GM21737 (cell line): ENCODE data around the gene LRRN4CL.
"Not testable (repeated sequence)": the region's sequence is repeated elsewhere in the genome, so short reads cannot be mapped to it uniquely, and the experiment has no call there.

Experiments
- ATAC-seq: cut with Tn5 transposase; IDR thresholded peaks from one replicate; pipeline ENCODE4 v1.9.1; 2021; ENCODE audit warnings: mild to moderate bottlenecking, moderate library complexity; ENCODE audit not compliant: unreplicated experiment

Gene LRRN4CL

DNA sequence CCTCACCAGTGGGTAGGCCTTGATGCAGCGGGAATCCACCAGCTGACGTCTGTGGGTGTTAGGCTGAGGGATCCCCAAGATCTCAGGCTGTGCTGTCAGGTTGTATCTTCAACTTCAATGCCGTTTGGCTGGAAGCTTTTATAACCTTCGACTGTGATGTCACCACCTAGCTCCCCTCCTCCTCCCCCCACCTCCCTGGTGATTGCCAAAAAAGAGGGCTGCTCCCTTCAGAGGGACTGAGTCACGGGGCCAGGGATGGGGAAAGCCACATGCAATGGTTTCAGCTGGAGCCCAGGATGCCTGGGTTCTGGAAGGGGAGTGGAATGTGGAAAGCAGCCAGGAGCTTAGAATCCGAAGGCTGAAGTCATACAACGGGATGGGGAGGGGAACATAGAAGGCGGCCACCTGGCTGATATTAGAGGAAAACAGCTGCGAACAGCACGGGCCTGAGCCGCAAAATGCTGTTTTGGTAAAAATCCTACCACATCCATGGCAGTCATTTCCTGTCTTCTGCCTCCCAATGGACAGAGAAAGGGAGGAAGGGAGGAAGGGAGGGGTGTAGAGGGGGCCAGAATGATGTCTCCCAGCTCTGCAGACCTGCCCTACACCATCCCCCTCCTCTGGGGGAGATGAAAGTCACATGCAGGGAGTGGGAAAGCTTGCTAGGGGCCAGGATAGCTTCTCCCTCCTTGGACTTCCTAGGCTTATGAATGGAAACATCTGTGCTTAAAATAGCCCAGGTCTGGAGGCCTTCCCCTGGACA, at the start of gene LRRN4CL:
Gene LRRN4CL, minus strand, starts transcription at position 110 of the 763 bp plus-strand sequence. CDS start 1,022 bp downstream, outside the sequence.
- ATAC-seq, result no peak

DNA sequence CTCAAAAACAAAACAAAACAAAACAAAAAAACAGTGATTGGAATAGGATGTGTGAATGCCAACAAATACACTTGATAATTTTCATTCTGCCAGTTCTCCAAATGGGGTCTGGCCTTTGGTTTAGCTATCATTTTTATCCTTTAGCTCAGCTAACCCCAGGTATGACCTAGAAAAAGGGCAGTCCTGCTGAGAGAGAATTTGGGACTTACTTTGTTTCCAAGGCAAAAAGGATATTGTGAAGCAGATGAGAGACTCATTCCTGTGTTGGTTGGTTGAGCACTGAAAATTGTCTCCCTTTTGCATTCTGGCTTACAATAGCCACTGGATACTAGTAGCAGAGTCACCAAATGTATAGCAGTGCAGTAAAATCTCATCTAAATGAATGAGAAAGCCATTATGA, 47.9 kb upstream of the LRRN4CL start:
- ATAC-seq, result no peak

DNA sequence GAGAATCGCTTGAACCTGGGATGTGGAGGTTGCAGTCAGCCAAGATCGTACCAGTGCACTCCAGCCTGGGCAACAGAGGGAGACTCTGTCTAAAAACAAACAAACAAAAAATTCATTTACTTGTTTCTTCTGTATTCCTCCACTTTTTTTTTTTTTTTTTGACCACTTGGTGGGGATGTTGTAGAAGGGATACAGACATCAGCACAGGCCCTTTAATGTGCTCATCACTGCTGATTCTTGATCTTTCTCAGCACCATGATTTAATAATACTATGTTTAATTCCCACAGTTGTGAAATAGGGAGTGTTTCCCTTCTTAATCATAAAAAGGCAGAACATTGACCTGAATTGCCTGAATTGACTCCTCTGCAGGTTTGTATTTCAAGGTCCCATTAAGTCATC, 43.5 kb upstream of the LRRN4CL start:
- no peak for ATAC-seq

DNA sequence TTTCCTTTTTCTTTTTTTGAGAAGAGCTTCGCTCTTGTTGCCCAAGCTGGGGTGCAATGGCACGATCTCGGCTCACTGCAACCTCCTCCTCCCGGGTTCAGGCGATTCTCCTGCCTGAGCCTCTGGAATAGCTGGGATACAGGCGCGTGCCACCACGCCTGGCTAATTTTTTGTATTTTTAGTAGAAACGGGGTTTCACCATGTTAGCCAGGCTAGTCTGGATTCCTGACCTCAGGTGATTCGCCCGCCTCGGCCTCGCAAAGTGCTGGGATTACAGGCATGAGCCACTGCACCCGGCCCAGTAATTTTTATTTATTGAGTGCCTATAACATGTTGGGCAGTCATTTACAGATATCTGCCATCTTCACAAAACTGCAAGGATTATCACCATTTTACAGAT, 40.7 kb upstream of the LRRN4CL start:
- not testable (repeated sequence) for ATAC-seq

DNA sequence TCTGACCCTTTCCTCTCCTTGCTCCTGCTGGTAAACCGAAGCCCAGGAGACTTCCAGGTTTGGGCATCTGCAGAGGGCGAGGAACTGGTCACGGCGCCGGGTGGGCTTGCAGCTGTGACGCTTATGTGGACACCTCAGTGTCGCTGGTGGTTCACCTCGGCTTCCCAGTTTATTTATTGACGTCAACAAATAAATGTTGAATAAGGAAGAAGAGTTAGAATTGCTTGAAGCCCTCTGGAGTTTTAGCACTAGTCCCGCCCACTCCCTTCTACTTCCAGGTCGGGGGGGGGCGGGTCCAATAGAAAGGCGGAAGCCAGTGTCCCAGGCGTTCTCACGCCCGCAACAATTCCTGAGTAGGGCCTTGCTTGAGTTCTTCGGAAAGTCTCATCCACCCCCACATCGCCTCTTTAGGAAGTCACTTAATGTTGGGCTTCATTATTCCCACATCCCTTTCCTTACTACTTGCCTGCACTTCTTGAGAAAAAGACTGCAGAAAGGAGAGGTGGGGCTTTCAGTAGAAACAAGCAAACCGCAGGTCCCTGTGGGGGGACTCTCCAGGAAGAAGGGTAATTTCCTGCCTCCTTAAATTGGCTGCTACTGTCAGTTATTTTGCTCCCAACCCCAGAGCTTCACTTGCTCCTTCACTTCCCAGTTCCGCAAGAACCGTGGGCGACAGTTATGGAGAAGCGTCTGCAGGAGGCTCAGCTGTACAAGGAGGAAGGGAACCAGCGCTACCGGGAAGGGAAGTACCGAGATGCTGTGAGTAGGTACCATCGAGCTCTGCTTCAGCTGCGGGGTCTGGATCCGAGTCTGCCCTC, 39.0 kb upstream of the LRRN4CL start, which contains the start of gene TTC9C:
Gene TTC9C, plus strand, starts transcription at position 316 of the 818 bp plus-strand sequence. Its CDS starts 363 bp downstream, at position 679.
- peak; percentile 18 for ATAC-seq

DNA sequence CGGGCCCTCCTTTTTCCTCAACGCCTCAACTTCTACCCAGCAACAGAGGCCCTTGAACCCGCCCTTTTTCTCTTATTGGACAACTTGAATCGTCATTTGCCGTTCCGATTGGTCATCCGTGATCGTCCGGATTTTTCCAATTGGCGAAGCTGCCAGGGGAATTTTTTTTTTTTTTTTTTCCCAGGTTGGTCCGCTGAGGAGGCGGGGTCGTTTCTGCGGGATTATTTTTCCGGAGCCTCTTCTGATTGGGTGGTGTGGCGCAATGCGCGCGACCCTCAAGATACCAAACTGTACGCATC, 38.5 kb upstream of the LRRN4CL start:
- peak; percentile 40 for ATAC-seq

DNA sequence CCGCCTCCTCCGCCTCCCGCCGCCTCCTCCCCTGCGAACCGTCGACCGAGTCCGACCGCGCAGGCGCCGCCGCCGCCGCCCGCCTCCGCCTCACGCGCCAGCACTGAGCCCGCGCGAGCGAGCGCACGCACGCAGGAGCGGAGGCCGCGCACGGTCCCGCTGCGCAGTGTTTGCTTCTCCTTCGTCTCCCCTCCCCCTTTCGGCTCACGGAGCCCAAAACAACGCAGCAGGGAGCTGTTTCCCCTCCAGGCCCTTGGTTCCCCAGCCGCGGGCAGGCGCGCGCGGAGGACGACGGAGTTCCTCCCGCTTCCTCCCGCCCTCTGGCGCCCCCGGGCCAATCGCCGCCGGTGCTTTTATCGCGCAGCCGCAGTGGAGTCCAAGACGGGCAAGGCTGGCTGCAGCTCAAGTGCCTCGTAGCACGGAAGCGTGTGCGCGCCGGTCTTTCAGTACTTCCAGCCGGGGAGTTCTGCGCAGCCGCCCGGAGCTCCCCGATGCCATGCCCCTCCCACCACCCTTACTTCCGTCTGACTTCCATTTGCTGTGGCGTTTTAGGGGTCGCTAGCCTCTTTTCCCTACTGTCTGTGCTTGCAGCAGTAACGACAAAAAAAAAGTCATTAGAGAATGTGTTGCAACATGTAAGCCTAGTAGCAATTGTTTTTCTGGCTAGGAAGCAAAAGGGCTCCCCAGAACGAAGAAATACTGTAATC, 38.0 kb upstream of the LRRN4CL start, which contains the start of gene HNRNPUL2:
Gene HNRNPUL2, minus strand, starts transcription at position 293 of the 707 bp plus-strand sequence. CDS start 301 bp downstream, outside the sequence.
- peak; percentile 62 for ATAC-seq

DNA sequence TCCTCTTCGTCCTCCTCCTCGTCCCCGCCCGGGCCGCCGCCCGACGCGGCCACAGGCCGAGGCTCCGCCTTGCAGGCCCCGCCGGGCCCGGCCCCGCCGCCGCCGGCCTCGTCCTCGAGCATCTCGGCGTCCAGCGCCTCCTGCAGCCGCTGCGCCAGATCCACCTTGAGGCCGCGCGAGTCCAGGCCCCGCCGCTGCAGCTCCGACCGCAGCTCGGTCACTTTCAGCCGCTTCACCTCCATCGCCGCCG, 37.5 kb upstream of the LRRN4CL start:
- no peak for ATAC-seq

DNA sequence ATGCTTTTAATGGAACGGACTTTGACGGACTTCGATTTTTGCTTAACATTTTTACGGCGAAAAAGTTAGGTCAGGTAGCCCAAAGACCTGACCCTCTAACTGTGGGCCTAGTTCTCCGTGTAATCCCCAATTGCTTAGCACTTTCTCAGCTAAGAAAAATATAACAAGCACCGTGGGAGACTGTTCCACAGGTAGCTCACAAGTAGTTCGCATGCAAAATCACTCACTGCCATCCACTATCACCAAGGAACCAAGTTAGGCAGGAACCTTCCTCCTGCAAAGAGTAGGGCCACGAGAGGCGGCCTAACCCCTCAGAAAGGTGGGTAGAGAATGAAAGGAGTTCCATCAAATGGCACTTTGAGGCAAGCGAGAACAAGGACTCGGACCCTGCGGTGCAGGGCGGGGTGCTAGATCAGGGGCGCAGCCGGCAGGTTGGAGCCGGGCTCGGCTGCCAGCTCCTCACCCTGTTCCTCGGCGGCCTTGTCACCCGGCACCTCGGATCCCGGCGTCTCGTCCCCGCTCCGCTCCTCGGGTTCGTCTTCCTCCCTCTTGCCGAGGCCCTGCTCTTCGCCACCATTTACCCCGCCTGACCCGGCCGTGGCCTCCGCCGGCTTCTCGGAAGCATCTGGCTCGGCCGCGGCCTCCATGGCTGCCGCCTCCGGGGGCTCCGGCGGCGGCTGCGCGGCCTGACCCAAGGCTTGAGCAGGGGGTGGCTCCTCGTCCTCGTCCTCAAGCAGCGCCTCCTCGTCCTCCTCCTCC, 37.0 kb upstream of the LRRN4CL start:
- no peak for ATAC-seq

DNA sequence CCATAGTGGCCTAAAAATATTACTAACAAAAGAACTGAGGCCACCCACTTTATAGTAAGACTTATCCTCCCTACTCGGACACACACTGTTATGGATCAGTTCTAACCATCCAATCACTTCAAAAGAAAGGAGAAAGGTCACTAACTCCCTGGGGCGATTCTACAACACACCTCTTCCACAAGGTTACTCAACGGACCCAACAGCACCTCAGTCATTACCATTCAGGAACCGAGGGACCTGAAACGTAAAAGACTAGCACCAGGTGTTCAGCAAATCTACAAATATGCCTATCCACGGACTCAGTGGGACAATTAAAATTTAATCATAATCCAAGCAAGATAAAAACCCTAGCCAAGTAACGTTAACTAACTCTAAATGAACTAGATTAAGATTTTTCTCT, 36.3 kb upstream of the LRRN4CL start:
- ATAC-seq, result no peak

DNA sequence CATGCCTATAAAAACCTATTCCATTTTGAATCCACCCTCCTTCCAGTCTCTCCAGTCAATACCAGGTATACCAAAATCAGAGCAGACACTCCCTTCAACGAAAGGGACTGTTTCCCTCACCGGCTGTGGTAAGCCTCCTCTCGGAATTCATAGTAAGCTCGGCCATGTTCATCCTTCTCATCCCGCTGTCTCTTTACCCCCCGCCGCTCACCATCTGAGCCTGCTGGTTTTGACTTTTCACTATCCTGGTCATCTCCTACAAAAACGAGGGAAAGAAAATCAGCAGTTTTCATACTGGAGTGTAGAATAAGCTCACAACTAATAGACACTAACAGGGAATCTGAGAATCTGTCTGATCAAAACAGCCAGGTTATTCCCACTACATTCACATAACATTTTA, 34.8 kb upstream of the LRRN4CL start:
- ATAC-seq, result no peak

DNA sequence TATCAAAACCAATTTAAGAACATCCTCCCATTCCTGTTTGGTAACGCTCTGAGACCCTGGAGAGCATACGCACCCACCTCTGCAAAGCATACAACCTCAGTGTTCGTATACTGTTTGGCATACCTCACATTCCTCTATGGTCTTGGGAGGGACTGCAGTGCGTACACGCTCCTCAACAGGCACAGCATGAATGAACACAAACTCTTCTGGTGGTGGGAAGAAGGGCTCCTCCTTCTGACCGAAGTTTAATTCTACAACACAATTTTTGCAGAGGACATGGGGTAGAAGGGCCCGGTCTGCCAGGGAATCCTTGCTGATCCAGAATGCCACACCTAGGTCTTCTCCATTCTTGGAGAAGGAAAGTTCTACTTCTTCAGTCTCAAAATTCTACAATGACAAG, 32.7 kb upstream of the LRRN4CL start:
- ATAC-seq, result no peak

DNA sequence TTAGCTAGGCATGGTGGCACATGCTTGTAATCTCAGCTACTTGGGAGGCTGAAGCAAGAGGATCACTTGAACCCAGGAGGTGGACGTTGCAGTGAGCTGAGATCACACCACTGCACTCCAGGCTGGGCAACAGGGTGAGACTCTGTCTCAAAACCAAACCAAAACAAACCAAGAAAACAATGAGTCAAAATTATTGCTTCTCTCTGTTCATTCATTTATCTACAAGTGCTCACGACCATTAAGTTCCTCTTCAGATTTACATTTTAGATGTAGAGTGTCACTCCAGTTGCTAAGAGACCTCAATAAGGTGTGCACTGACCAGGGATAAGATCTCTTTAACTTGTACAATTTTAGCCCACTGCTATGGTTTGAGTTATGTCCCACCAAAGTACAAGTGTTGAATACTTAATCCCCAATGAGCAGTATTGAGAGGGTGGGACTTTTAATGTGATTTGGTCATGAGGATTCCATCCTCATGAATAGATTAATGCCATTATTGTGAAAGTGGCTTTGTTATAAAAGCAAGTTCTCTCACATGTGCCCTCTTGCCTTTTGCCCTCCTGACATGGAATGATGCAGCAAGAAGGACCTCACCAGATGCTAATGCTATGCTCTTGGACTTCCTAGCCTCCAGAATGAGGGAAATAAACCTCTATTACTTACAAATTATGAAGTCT, 30.1 kb upstream of the LRRN4CL start:
- ATAC-seq, result no peak

DNA sequence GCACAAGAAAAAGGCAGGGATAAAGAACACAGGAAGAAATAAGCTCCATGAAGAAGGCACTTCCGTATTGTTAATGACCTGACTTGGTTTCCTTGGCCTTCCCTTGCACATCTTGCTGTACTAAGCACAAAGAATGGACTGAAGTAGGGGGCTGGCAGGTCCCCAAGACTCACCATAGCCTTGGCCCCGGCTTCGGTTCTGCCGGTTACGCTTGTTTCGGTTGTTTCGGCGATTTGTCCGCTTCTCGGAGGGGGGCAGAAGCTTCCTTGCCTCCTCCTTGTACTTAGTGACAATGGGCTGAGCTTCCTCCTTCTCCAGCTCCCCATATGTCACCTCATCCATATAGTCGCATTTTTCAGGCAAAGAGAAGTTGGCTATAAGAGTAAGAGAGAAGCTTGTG, 27.5 kb upstream of the LRRN4CL start:
- ATAC-seq, result no peak

DNA sequence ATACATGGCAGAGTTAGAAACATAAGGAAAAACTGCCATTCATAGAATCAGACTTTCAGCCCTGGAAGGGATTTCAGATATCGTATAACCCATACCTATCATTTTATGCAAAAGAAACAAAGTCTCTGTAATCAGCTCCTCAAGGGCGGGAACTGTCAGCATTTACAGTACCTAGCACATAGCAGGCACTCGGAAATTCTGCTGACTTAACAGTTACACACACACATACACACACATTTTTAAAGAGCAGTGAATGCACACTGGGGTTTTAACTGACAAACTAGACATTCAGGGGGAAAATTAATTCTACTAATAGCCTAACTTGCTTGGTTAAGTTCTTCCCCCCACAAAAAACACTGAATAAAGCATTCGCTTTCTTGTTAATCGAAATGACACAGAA, 26.9 kb upstream of the LRRN4CL start:
- no peak for ATAC-seq

DNA sequence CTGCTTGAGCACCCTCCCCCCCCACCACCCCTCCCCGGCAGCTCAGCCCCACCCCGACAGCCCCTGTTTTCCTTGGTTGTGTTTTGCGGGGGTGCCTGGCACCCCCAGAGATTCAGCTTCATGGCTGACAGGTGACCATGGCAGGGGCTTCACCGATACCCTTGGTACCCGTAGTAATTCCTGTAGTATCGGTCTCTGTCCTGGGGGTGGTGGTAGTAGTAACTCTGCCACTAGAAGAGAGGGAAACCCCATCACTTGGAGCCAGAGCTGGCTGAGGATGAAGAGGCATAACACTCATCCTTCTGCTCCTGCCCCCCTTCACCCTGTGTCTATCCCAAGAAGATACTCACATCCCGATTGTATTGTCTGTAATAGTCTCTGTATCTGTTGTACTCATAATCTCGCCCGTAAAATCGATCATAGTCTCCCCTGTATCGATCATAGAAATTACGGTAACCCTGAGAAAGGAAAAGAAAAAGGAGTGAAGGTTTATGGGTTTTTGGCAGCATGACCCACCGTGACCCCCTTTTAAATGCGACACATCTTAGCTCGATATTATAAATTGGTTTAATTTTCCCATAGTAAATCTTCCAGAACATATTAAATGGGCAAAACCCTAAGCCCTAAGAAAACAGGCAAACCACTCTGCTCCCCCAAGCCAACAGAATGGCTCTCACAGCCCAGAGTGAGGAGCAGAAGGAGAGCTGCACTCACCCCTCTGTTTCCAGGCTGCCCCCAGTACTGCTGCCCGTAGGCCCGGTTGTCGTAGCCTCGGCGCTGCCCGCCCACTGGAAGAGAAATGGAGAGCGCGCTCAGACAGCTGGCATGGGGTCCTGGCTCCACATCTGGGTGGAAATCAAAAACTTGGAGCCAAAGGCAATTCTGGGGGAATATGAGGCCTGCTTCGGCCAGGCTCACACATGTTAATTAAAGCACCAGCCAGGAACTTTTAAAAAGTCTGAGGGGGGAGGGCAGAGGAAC, 26.1 kb upstream of the LRRN4CL start:
- ATAC-seq, result no peak

DNA sequence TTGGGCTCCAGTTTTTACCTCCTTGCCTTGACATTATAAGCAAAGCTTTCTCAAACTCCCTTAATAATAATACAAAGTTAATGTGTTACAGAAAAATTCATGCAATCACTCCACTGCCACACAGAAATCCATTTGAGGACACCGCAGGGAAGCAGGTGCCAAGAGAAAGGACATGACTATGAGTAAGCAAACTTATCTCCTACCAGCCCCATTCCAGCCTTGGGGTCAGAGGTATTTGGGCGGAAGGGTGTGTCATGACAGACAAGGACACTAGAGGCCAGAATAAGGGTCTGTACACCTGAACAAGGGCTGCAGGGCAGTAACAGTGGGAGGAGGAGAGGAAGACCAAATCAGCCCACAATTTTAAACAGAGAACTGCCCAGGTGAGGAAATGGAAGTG, 24.0 kb upstream of the LRRN4CL start:
- no peak for ATAC-seq

DNA sequence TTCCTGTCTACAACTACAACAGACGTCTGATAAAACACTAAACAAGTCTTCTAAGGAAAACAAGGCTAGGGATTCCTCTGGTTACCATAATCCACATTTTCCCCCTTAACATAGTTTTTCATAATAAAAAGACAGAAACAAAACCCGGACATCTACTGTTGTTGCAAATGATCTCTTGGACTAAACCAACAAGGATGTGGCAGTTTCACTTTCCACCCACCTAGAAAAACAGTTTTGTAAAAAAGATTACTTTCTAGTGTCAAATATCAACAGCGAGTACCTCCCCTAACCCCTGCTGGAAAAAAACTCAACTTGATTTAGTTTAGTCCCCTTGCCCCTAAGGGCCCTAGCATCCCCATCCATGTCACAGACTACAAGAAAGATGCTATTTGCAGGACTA, 23.5 kb upstream of the LRRN4CL start:
- no peak for ATAC-seq

DNA sequence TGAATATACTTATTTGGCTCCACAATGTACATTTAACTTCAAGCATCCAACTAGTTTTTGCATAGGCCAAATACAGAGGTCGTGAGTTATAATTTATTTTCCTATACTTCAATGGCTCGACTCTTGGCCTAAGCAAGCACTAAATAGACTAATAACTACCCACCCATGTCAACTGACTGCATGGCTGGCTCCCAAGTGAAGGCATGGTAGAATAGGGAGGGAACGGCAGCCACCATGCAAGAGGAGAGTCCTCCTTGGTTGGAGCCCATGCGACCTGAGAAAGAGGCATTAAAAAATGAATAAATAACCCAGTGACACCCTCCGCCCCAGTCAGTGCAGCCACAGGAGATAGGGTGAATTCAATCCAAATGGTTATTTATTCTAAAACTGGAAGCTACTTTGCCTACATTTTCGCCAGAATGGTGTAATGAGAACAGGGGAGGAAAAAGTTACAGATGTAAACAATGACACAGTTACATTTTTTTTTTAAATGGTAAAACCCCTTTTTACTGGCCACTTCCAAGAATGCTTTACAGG, 23.0 kb upstream of the LRRN4CL start:
- ATAC-seq, result no peak
